GM23338 (cell line): ENCODE data around the gene TMEM138. TPM values are rescaled to one million over a fixed set of nuclear protein-coding genes. Genes with fewer than 3 reads are reported as not detected.

Experiments
- ATAC-seq: fragments of 200-7000 bp; cut with Tn5 transposase; 3 replicates; pipeline ENCODE4 v1.9.1; 2020
- DNase-seq: peaks from one replicate; pipeline ENCODE4 v3.0.0-alpha.2; 2015; ENCODE audit warnings: low spot score
- H2AFZ ChIP-seq: fragments of 200-600 bp; sonication (generic); 2 replicates; pipeline ENCODE4 v1.8.0; 2016; ENCODE audit warnings: antibody characterized with exemption, mild to moderate bottlenecking, moderate library complexity
- H3F3A ChIP-seq: fragments of 200-600 bp; sonication (generic); replicated peaks from 2 replicates; pipeline ENCODE4 v1.8.0; 2017; ENCODE audit warnings: antibody characterized with exemption, mixed run types, low read depth
- H3K27ac ChIP-seq: fragments of 200-600 bp; sonication (generic); 2 replicates; pipeline ENCODE4 v1.6.1; 2016; ENCODE audit warnings: low read depth
- H3K27me3 ChIP-seq: fragments of 200-600 bp; sonication (generic); 2 replicates; pipeline ENCODE4 v1.8.0; 2016; ENCODE audit warnings: mild to moderate bottlenecking, mixed run types, moderate library complexity; ENCODE audit not compliant: insufficient read depth
- H3K36me3 ChIP-seq: fragments of 200-600 bp; sonication (generic); 2 replicates; pipeline ENCODE4 v1.8.0; 2016; ENCODE audit warnings: mild to moderate bottlenecking; ENCODE audit not compliant: insufficient read depth
- H3K4me1 ChIP-seq: fragments of 200-600 bp; sonication (generic); 2 replicates; pipeline ENCODE4 v1.8.0; 2016; ENCODE audit warnings: mild to moderate bottlenecking, moderate library complexity; ENCODE audit not compliant: insufficient read depth
- H3K4me2 ChIP-seq: fragments of 200-600 bp; sonication (generic); 2 replicates; pipeline ENCODE4 v1.7.1; 2017; ENCODE audit warnings: mixed run types
- H3K4me3 ChIP-seq: fragments of 200-600 bp; sonication (generic); 2 replicates; pipeline ENCODE4 v1.6.1; 2016; ENCODE audit warnings: mixed run types
- H3K79me2 ChIP-seq: fragments of 200-600 bp; sonication (generic); replicated peaks from 2 replicates; pipeline ENCODE4 v1.8.0; 2017; ENCODE audit warnings: mild to moderate bottlenecking; ENCODE audit not compliant: insufficient read depth
- H3K9me2 ChIP-seq: fragments of 200-600 bp; sonication (generic); 2 replicates; pipeline ENCODE4 v1.8.0; 2017; ENCODE audit not compliant: insufficient read depth
- H4K20me1 ChIP-seq: fragments of 200-600 bp; sonication (generic); replicated peaks from 2 replicates; pipeline ENCODE4 v1.8.0; 2017; ENCODE audit warnings: mild to moderate bottlenecking; ENCODE audit not compliant: insufficient read depth
- H3K27ac Mint-ChIP-seq: 2 replicates; pipeline ENCODE4 v1.8.0; 2020; ENCODE audit warnings: inconsistent platforms, mild to moderate bottlenecking, moderate library complexity, mixed read lengths
- H3K27me3 Mint-ChIP-seq: 3 replicates; pipeline ENCODE4 v1.8.0; 2022; ENCODE audit warnings: low read depth, mild to moderate bottlenecking, moderate library complexity, mixed read lengths, inconsistent platforms; ENCODE audit not compliant: insufficient read depth, poor library complexity
- H3K36me3 Mint-ChIP-seq: 3 replicates; pipeline ENCODE4 v1.8.0; 2021; ENCODE audit warnings: low read depth, mild to moderate bottlenecking, inconsistent platforms, moderate library complexity, mixed read lengths
- H3K4me1 Mint-ChIP-seq: 3 replicates; pipeline ENCODE4 v1.8.0; 2020; ENCODE audit warnings: mild to moderate bottlenecking, inconsistent platforms, mixed read lengths
- H3K4me3 Mint-ChIP-seq: 3 replicates; pipeline ENCODE4 v1.8.0; 2021; ENCODE audit warnings: moderate library complexity, mild to moderate bottlenecking, inconsistent platforms, mixed read lengths
- H3K9me3 Mint-ChIP-seq: 3 replicates; pipeline ENCODE4 v1.8.0; 2020; ENCODE audit warnings: moderate library complexity, mild to moderate bottlenecking, inconsistent platforms, mixed read lengths
- CREB1 ChIP-seq: fragments of 250-450 bp; sonication (Bioruptor Pico); IDR thresholded peaks from 2 replicates; pipeline ENCODE4 v1.5.0; 2020; ENCODE audit warnings: low read depth, mild to moderate bottlenecking, moderate library complexity
- ETS1 ChIP-seq: IDR thresholded peaks from 2 replicates; pipeline ENCODE4 v1.6.1; 2016; ENCODE audit warnings: antibody characterized with exemption
- EZH2 ChIP-seq: fragments of 200-600 bp; sonication (generic); IDR thresholded peaks from one replicate; pipeline ENCODE4 v1.8.0; 2017; ENCODE audit warnings: antibody characterized with exemption, mild to moderate bottlenecking, low read depth; ENCODE audit not compliant: unreplicated experiment
- EZH2phosphoT487 ChIP-seq: fragments of 200-600 bp; sonication (generic); IDR thresholded peaks from one replicate; pipeline ENCODE4 v1.8.1; 2018; ENCODE audit warnings: antibody characterized with exemption; ENCODE audit not compliant: unreplicated experiment
- JUNB ChIP-seq: IDR thresholded peaks from one replicate; pipeline ENCODE4 v1.6.1; 2016; ENCODE audit warnings: antibody characterized with exemption; ENCODE audit not compliant: unreplicated experiment
- NANOG ChIP-seq: IDR thresholded peaks from 2 replicates; pipeline ENCODE4 v1.6.1; 2016; ENCODE audit warnings: antibody characterized with exemption, borderline replicate concordance
- POLR2AphosphoS5 ChIP-seq: IDR thresholded peaks from 2 replicates; pipeline ENCODE4 v1.6.1; 2016; ENCODE audit warnings: antibody characterized with exemption, low read depth
- REST ChIP-seq: IDR thresholded peaks from one replicate; pipeline ENCODE4 v1.6.1; 2018; ENCODE audit warnings: antibody characterized with exemption; ENCODE audit not compliant: unreplicated experiment
- STAT1 ChIP-seq: IDR thresholded peaks from one replicate; pipeline ENCODE4 v1.6.1; 2016; ENCODE audit warnings: antibody characterized with exemption; ENCODE audit not compliant: unreplicated experiment
- ZNF114 ChIP-seq: fragments of 250-450 bp; sonication (Bioruptor Pico); IDR thresholded peaks from 2 replicates; pipeline ENCODE4 v1.5.0; 2020; ENCODE audit warnings: mild to moderate bottlenecking, moderate library complexity
- ZNF331 ChIP-seq: fragments of 250-450 bp; sonication (Bioruptor Pico); IDR thresholded peaks from 2 replicates; pipeline ENCODE4 v1.5.0; 2020; ENCODE audit warnings: low read depth, mild to moderate bottlenecking, moderate library complexity
- ZNF462 ChIP-seq: fragments of 250-450 bp; sonication (Bioruptor Pico); IDR thresholded peaks from 2 replicates; pipeline ENCODE4 v1.5.0; 2020; ENCODE audit warnings: mild to moderate bottlenecking, moderate library complexity
- polyA plus RNA-seq: library from polyadenylated mRNA; unstranded; fragments of >200 nt; fragmentation: Nextera tagmentation; extraction: Ambion mirVana; gene quantifications from 2 replicates; pipeline ENCODE4 v1.2.1, GENCODE V29; 2016
- total RNA-seq: library from RNA; depleted of rRNA; stranded (reverse); fragments of >200 nt; shearing (Covaris generic); gene quantifications from 2 replicates; pipeline ENCODE4 v1.2.3, GENCODE V29; 2014
- TF ChIP-seq, protein P1 (sequence below), 2 experiments: fragments of 200-600 bp in 1 of 2; sonication (generic) in 1 of 2; conservative IDR thresholded peaks; 2 replicates each; pipeline versions ENCODE4 v1.5.1 to v1.6.1; 2016 to 2017; ENCODE audit warnings: antibody characterized with exemption in 2 of 2, low read depth in 2 of 2, mild to moderate bottlenecking in 2 of 2, moderate library complexity in 1 of 2

Gene TMEM138
- total and polyA plus RNA-seq, 2 experiments from 2014 or later, result 30.2 to 32.1 TPM

DNA sequence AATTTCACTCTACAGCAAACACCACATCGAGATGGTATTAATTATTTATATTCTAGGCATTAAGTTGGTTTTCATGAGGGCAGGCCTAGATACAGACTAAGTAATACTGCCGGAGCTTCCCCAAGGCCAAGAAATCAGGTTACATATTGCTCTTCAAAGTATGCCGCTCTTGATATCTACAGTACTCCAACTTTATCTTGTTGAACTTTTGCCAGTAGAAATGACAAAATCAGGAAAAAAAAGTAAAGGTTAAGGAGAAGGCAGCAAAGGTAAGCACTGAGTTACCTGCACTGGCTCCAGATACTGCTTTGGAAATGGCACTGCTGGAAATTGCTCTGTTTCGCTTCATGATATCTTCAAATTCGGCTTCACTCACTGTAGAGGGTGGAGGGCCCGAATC, 53.2 kb downstream of the TMEM138 start:
- no peak overlapping the region for H3K27ac Mint-ChIP-seq
- H3K4me1 Mint-ChIP-seq, result no peaks in the 10 kb centered on the region
- Histone ChIP-seq H3K27ac (no peak overlapping the region), H3K4me1 (no peaks in the 10 kb centered on the region), H3K27me3 (no peaks in the 10 kb centered on the region), H2AFZ (no peak overlapping the region), H3F3A (peaks cover 26% of the 10 kb centered on the region), H4K20me1 (peaks cover 56% of the 10 kb centered on the region), H3K4me2 (no peak overlapping the region), H3K4me3 (no peak overlapping the region), H3K79me2 (peaks cover 40% of the 10 kb centered on the region), H3K9me2 (no peaks in the 10 kb centered on the region), H3K36me3 (peaks cover 91% of the 10 kb centered on the region)
- H3K9me3 Mint-ChIP-seq, result no peaks in the 10 kb centered on the region
- H3K36me3 Mint-ChIP-seq, result peaks cover 97% of the 10 kb centered on the region
- H3K27me3 Mint-ChIP-seq, result no peaks in the 10 kb centered on the region
- no peak overlapping the region for H3K4me3 Mint-ChIP-seq
- TF ChIP-seq ZNF331 (CRISPR knock-in tag) (no peak), CREB1 (CRISPR knock-in tag) (no peak), JUNB (no peak), EZH2phosphoT487 (no peak), REST (no peak), STAT1 (no peak), NANOG (no peak), EZH2 (no peak), ETS1 (no peak), POLR2AphosphoS5 (no peak), ZNF114 (CRISPR knock-in tag) (no peak), ZNF462 (no peak)
- TF ChIP-seq, protein P1, sequence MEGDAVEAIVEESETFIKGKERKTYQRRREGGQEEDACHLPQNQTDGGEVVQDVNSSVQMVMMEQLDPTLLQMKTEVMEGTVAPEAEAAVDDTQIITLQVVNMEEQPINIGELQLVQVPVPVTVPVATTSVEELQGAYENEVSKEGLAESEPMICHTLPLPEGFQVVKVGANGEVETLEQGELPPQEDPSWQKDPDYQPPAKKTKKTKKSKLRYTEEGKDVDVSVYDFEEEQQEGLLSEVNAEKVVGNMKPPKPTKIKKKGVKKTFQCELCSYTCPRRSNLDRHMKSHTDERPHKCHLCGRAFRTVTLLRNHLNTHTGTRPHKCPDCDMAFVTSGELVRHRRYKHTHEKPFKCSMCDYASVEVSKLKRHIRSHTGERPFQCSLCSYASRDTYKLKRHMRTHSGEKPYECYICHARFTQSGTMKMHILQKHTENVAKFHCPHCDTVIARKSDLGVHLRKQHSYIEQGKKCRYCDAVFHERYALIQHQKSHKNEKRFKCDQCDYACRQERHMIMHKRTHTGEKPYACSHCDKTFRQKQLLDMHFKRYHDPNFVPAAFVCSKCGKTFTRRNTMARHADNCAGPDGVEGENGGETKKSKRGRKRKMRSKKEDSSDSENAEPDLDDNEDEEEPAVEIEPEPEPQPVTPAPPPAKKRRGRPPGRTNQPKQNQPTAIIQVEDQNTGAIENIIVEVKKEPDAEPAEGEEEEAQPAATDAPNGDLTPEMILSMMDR (conservative IDR thresholded peaks at IDR 0.05; ENCODE audit: low read depth in 2 of 2), result no peak
- DNase-seq (no peak), ATAC-seq (no peak)
